Mucosa of rectum (tissue), 2 donors: ENCODE measurements around the gene CDH1.

Experiments used
- H3K27ac ChIP-seq, 2 donors: one replicate each; pipeline ENCODE4 v1.7.0; 2013; ENCODE audit warnings: inconsistent platforms in 2 of 2, low read depth in 2 of 2, low read length in 2 of 2
- H3K27me3 ChIP-seq, 2 donors: one replicate each; pipeline ENCODE4 v1.7.0; 2013; ENCODE audit warnings: low read length in 2 of 2; ENCODE audit not compliant: control insufficient read depth in 2 of 2, insufficient read depth in 2 of 2
- H3K36me3 ChIP-seq, 2 donors: one replicate each; pipeline ENCODE4 v1.7.0; 2013; ENCODE audit warnings: low read length in 2 of 2; ENCODE audit not compliant: control insufficient read depth in 2 of 2, insufficient read depth in 2 of 2
- H3K4me1 ChIP-seq, 2 donors: one replicate each; pipeline ENCODE4 v1.7.0; 2013; ENCODE audit warnings: low read length in 2 of 2, mild to moderate bottlenecking in 1 of 2; ENCODE audit not compliant: control insufficient read depth in 2 of 2, insufficient read depth in 2 of 2
- H3K4me3 ChIP-seq, 2 donors: one replicate each; pipeline ENCODE4 v1.7.0; 2013; ENCODE audit warnings: low read length in 2 of 2
- H3K9ac ChIP-seq, 2 donors: one replicate each; pipeline ENCODE4 v1.7.0; 2013; ENCODE audit warnings: low read length in 2 of 2, low read depth in 1 of 2, mild to moderate bottlenecking in 1 of 2
- H3K9me3 ChIP-seq, 2 donors: one replicate each; pipeline ENCODE4 v1.7.0; 2013; ENCODE audit warnings: low read length in 2 of 2; ENCODE audit not compliant: control insufficient read depth in 2 of 2
- donor health status: healthy.
- donor health status: Normal muscosa, but diverticular disease.

The CDH1 gene

GRCh38 chr16:68759062-68759461 is 22.0 kb downstream of the CDH1 start:
- Histone ChIP-seq H3K4me3 (no peak overlapping the region), H3K27ac (no peak overlapping the region), H3K36me3 (peaks cover 8 to 13% of the 10 kb centered on the region in 2 donors), H3K4me1 (peaks cover 21 to 34% of the 10 kb centered on the region in 2 donors), H3K27me3 (no peaks in the 10 kb centered on the region), H3K9me3 (no peaks in the 10 kb centered on the region), H3K9ac (no peak overlapping the region)

GRCh38 chr16:68760671-68761275 is 23.7 kb downstream of the CDH1 start:
- H3K27me3 ChIP-seq = no peaks in the 10 kb centered on the region
- H3K9me3 ChIP-seq = no peaks in the 10 kb centered on the region
- H3K4me1 ChIP-seq = peaks cover 15 to 18% of the 10 kb centered on the region in 2 donors
- H3K36me3 ChIP-seq = peaks cover 8 to 13% of the 10 kb centered on the region in 2 donors
- peak overlapping the region; percentile 3 to 39 for H3K27ac ChIP-seq
- H3K9ac ChIP-seq = no peak overlapping the region
- no peak overlapping the region for H3K4me3 ChIP-seq

- Histone ChIP-seq H3K9ac (no peak overlapping the region), H3K9me3 (no peaks in the 10 kb centered on the region), H3K4me1 (peaks cover 3 to 5% of the 10 kb centered on the region in 2 donors), H3K27me3 (no peaks in the 10 kb centered on the region), H3K27ac (no peak overlapping the region), H3K4me3 (no peak overlapping the region), H3K36me3 (peaks cover 8 to 13% of the 10 kb centered on the region in 2 donors)
These were observed 26.1 kb downstream of the CDH1 start for GRCh38 chr16:68762996-68763756.

- H3K4me1 ChIP-seq = peaks cover 0 to 5% of the 10 kb centered on the region in 2 donors
- no peaks in the 10 kb centered on the region for H3K27me3 ChIP-seq
- H3K9me3 ChIP-seq = no peaks in the 10 kb centered on the region
- no peak overlapping the region for H3K4me3 ChIP-seq
- H3K27ac ChIP-seq = no peak overlapping the region
- no peak overlapping the region for H3K9ac ChIP-seq
- peaks cover 9 to 10% of the 10 kb centered on the region in 2 donors for H3K36me3 ChIP-seq
These were observed 27.8 kb downstream of the CDH1 start for GRCh38 chr16:68764862-68765261.

GRCh38 chr16:68767581-68767980 is 30.5 kb downstream of the CDH1 start:
- no peak overlapping the region for H3K9ac ChIP-seq
- no peaks in the 10 kb centered on the region for H3K4me1 ChIP-seq
- H3K4me3 ChIP-seq = no peak overlapping the region
- H3K27me3 ChIP-seq = no peaks in the 10 kb centered on the region
- no peaks in the 10 kb centered on the region for H3K9me3 ChIP-seq
- H3K36me3 ChIP-seq = peaks cover 16 to 21% of the 10 kb centered on the region in 2 donors
- no peak overlapping the region for H3K27ac ChIP-seq

- no peaks in the 10 kb centered on the region for H3K4me1 ChIP-seq
- H3K36me3 ChIP-seq = peaks cover 15 to 21% of the 10 kb centered on the region in 2 donors
- H3K4me3 ChIP-seq = no peak overlapping the region
- H3K9ac ChIP-seq = no peak overlapping the region
- H3K27ac ChIP-seq = no peak overlapping the region
- no peaks in the 10 kb centered on the region for H3K9me3 ChIP-seq
- H3K27me3 ChIP-seq = no peaks in the 10 kb centered on the region
These were observed 31.1 kb downstream of the CDH1 start for GRCh38 chr16:68768175-68768574.

DNA sequence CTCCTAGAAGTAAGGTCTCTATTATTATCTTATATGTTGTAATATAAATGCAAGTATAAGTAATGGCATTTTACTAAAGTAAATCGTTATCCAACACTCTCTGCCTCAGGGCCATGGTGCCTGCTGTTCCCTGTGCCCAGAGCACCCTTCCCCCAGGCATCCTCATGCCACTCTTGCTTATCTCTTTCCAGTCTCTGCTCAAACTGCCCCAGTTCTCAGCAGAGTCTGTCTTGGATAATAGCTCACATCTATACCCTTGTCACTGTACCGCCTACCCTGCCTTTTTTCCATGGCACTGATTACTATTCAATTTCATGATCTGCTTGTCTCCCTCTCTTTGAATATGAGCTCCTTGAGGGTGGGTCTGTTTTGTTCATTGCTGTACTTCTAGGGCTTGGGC is 31.7 kb downstream of the CDH1 start:
- Histone ChIP-seq H3K36me3 (peaks cover 14 to 21% of the 10 kb centered on the region in 2 donors), H3K9me3 (no peaks in the 10 kb centered on the region), H3K9ac (no peak overlapping the region), H3K27me3 (no peaks in the 10 kb centered on the region), H3K4me1 (no peaks in the 10 kb centered on the region), H3K4me3 (no peak overlapping the region), H3K27ac (no peak overlapping the region)

GRCh38 chr16:68770671-68771070 is 33.6 kb downstream of the CDH1 start:
- Histone ChIP-seq H3K36me3 (peaks cover 14 to 21% of the 10 kb centered on the region in 2 donors), H3K9ac (no peak overlapping the region), H3K4me3 (no peak overlapping the region), H3K9me3 (no peaks in the 10 kb centered on the region), H3K4me1 (peaks cover 0 to 3% of the 10 kb centered on the region in 2 donors), H3K27me3 (no peaks in the 10 kb centered on the region), H3K27ac (no peak overlapping the region)

DNA sequence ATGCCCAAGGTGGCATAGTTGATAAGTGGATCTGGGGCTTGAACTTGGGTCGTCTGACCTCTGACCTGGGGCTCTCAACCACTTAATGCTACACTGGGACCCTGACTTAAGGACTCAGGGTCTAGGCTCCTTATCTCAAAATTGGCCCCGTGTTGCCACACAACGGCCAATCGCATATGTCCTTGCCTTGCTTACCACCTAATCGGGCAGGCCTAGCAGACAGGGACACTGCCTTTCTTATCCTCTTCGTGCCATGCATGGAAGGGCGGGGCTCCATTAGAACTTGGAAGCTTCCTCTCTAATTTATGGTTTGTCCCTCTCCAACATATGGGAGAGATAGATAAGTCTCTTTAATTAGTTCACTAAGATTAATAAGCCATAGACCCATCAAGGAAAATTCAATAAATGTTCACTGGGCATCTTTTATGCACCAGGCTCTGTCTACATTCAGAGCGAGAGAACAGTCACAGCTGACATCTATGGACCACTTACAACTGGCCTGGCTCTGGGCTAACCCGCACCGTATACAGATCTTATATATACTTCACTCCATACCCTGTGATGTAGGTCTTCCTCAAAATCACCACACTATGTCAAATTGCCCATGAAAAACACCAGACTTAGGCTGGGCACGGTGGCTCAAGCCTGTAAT is 35.1 kb downstream of the CDH1 start:
- no peak overlapping the region for H3K9ac ChIP-seq
- peaks cover 0 to 7% of the 10 kb centered on the region in 2 donors for H3K4me1 ChIP-seq
- H3K4me3 ChIP-seq = no peak overlapping the region
- H3K9me3 ChIP-seq = no peaks in the 10 kb centered on the region
- H3K27me3 ChIP-seq = no peaks in the 10 kb centered on the region
- H3K27ac ChIP-seq = no peak overlapping the region
- H3K36me3 ChIP-seq = peaks cover 14 to 26% of the 10 kb centered on the region in 2 donors

GRCh38 chr16:68772871-68773270 is 35.8 kb downstream of the CDH1 start:
- Histone ChIP-seq H3K9ac (no peak overlapping the region), H3K27me3 (no peaks in the 10 kb centered on the region), H3K4me3 (no peak overlapping the region), H3K9me3 (no peaks in the 10 kb centered on the region), H3K36me3 (peaks cover 14 to 26% of the 10 kb centered on the region in 2 donors), H3K4me1 (peaks cover 0 to 7% of the 10 kb centered on the region in 2 donors), H3K27ac (no peak overlapping the region)
